GM23248 (cell line): ENCODE measurements around the gene FGF21.

ENCODE experiments used
- EZH2 ChIP-seq: fragments of 200-600 bp; sonication (generic); IDR thresholded peaks from 2 replicates; pipeline ENCODE4 v1.6.1; 2018; ENCODE audit warnings: antibody characterized with exemption, mild to moderate bottlenecking; ENCODE audit not compliant: insufficient read depth, poor library complexity, severe bottlenecking
- EZH2phosphoT487 ChIP-seq: fragments of 200-600 bp; sonication (generic); IDR thresholded peaks from 2 replicates; pipeline ENCODE4 v1.6.1; 2018; ENCODE audit warnings: antibody characterized with exemption, moderate library complexity, mild to moderate bottlenecking, low read depth; ENCODE audit not compliant: insufficient read depth

DNA sequence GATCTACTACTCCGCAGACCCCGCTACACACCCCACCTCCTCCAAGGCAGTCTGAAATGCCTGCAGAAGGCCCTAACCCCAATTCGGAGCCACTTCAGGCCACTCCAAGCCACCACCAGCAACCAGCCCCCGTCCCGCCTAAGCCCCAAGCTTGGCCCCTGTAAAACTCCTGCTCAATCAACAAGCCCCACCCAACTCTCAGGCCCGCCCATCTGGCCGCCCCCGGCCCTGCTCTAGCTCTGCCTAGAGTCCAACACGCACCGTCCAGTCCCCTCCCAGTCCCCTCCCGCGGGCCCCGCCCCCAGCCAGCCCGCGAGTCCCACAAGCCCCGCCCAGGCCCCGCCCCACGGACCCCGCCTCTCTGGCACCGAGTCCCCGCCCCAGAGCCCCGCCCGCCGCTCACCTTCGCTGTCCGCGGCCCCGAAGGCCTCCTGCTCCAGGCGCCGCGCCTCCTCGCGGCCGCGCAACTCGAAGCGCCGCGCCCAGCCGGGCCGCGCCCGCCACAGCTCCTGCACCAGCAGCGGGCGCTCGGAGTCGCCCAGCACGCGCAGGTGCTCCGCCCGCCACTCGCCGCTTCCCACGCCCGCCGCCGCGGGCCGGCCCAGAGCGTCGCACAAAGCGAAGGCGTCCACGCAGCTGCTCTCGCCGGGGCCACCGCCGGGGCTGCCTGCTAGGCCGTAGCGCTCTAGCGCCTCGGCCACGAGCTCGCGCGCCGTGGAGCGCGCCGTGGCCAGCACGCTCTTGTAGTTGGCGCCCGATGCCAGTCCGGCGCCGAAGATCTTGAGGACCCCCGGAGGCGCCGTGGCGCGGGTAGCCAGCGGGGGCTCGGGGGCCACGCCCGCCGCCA is 16.5 kb upstream of the FGF21 start:
- TF ChIP-seq EZH2 (no peak), EZH2phosphoT487 (no peak)
